ENCODE results near the gene LHPP.

The LHPP gene

GRCh38 chr10:124624006-124624405, 162.4 kb downstream of the LHPP start:
- Histone ChIP-seq H3K4me1 (ENCODE audit: control insufficient read depth, insufficient read depth, low read length) (no peaks in the 10 kb centered on the region; the same call in 1 of the 2 replicates), H3K27ac (ENCODE audit: extremely low read depth, low read depth, low read length) (no peak overlapping the region), H3K36me3 (ENCODE audit: control insufficient read depth in 2 of 2, insufficient read depth in 1 of 2, low read length in 2 of 2) (no peaks in the 10 kb centered on the region), H3K4me3 (ENCODE audit: low read depth, low read length) (no peak overlapping the region), H3K9me3 (ENCODE audit: control insufficient read depth, insufficient read depth, low read depth, low read length) (no peaks in the 10 kb centered on the region)
- ChIA-PET CTCF (interaction anchor here (0.9 kb wide), 1 partner anchor 118 kb away, joined by 3 read pairs; no protein-coding TSS in a partner anchor), POLR2A (no interaction called here)
- TF ChIP-seq ZNF221 (tag by site-specific recombination; IDR thresholded peaks at IDR 0.05; ENCODE audit: borderline replicate concordance) (no peak), ZNF664 (tag by site-specific recombination; IDR thresholded peaks at IDR 0.05) (no peak), ZNF548 (tag by site-specific recombination; IDR thresholded peaks at IDR 0.05) (no peak), ZNF341 (tag by site-specific recombination; IDR thresholded peaks at IDR 0.05; ENCODE audit: low read depth) (no peak), HOXC10 (CRISPR knock-in tag; IDR thresholded peaks at IDR 0.05) (no peak), ZEB2 (tag by site-specific recombination; IDR thresholded peaks at IDR 0.05) (no peak), ZNF600 (tag by site-specific recombination; IDR thresholded peaks at IDR 0.05) (no peak), WT1 (tag by site-specific recombination; IDR thresholded peaks at IDR 0.05) (no peak), SP3 (tag by site-specific recombination; IDR thresholded peaks at IDR 0.05) (no peak), ZNF747 (tag by site-specific recombination; IDR thresholded peaks at IDR 0.05) (no peak), ZBTB7A (tag by site-specific recombination; IDR thresholded peaks at IDR 0.05; ENCODE audit: low read depth) (no peak), TRIM28 (IDR thresholded peaks at IDR 0.05; ENCODE audit: borderline replicate concordance, low read length) (no peak), ZNF114 (tag by site-specific recombination; IDR thresholded peaks at IDR 0.05) (no peak), ZNF544 (tag by site-specific recombination; IDR thresholded peaks at IDR 0.05) (no peak), KLF16 (tag by site-specific recombination; IDR thresholded peaks at IDR 0.05) (no peak)
- TF ChIP-seq, protein P1, sequence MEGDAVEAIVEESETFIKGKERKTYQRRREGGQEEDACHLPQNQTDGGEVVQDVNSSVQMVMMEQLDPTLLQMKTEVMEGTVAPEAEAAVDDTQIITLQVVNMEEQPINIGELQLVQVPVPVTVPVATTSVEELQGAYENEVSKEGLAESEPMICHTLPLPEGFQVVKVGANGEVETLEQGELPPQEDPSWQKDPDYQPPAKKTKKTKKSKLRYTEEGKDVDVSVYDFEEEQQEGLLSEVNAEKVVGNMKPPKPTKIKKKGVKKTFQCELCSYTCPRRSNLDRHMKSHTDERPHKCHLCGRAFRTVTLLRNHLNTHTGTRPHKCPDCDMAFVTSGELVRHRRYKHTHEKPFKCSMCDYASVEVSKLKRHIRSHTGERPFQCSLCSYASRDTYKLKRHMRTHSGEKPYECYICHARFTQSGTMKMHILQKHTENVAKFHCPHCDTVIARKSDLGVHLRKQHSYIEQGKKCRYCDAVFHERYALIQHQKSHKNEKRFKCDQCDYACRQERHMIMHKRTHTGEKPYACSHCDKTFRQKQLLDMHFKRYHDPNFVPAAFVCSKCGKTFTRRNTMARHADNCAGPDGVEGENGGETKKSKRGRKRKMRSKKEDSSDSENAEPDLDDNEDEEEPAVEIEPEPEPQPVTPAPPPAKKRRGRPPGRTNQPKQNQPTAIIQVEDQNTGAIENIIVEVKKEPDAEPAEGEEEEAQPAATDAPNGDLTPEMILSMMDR (tag by site-specific recombination; IDR thresholded peaks at IDR 0.05), result no peak

- no peaks in the 10 kb centered on the region; the same call in 1 of the 2 replicates for H3K4me1 ChIP-seq (ENCODE audit: control insufficient read depth, insufficient read depth, low read length)
- no peak overlapping the region for H3K4me3 ChIP-seq (ENCODE audit: low read depth, low read length)
- no peak overlapping the region for H3K27ac ChIP-seq (ENCODE audit: extremely low read depth, low read depth, low read length)
- no peaks in the 10 kb centered on the region for H3K36me3 ChIP-seq (ENCODE audit: control insufficient read depth in 2 of 2, insufficient read depth in 1 of 2, low read length in 2 of 2)
- no peak for TF ChIP-seq ZNF26 (tag by site-specific recombination; IDR thresholded peaks at IDR 0.05)
- TF ChIP-seq, protein P2, sequence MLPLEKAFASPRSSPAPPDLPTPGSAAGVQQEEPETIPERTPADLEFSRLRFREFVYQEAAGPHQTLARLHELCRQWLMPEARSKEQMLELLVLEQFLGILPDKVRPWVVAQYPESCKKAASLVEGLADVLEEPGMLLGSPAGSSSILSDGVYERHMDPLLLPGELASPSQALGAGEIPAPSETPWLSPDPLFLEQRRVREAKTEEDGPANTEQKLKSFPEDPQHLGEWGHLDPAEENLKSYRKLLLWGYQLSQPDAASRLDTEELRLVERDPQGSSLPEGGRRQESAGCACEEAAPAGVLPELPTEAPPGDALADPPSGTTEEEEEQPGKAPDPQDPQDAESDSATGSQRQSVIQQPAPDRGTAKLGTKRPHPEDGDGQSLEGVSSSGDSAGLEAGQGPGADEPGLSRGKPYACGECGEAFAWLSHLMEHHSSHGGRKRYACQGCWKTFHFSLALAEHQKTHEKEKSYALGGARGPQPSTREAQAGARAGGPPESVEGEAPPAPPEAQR (tag by site-specific recombination; IDR thresholded peaks at IDR 0.05), result no peak
- no peak for TF ChIP-seq ZNF140 (tag by site-specific recombination; IDR thresholded peaks at IDR 0.05)
- no peak for TF ChIP-seq ZNF366 (tag by site-specific recombination; conservative IDR thresholded peaks at IDR 0.05)
- TF ChIP-seq ZSCAN16 (tag by site-specific recombination; IDR thresholded peaks at IDR 0.05), result no peak
- no peak for TF ChIP-seq ZNF19 (tag by site-specific recombination; IDR thresholded peaks at IDR 0.05; ENCODE audit: low read depth)
- no peak for TF ChIP-seq MZF1 (tag by site-specific recombination; IDR thresholded peaks at IDR 0.05; ENCODE audit: borderline replicate concordance)
- no peak for TF ChIP-seq ZNF843 (tag by site-specific recombination; IDR thresholded peaks at IDR 0.05)
- TF ChIP-seq ZSCAN23 (tag by site-specific recombination; IDR thresholded peaks at IDR 0.05), result no peak
- TF ChIP-seq ZNF677 (tag by site-specific recombination; IDR thresholded peaks at IDR 0.05), result no peak
- no peak for TF ChIP-seq ZNF132 (tag by site-specific recombination; IDR thresholded peaks at IDR 0.05; ENCODE audit: borderline replicate concordance)
- TF ChIP-seq ZNF670 (tag by site-specific recombination; IDR thresholded peaks at IDR 0.05; ENCODE audit: low read depth), result no peak
- TF ChIP-seq ZIC2 (tag by site-specific recombination; IDR thresholded peaks at IDR 0.05), result no peak
- TF ChIP-seq ZNF544 (tag by site-specific recombination; IDR thresholded peaks at IDR 0.05), result no peak
- TF ChIP-seq ZFHX2 (tag by site-specific recombination; conservative IDR thresholded peaks at IDR 0.05), result no peak
- ChIA-PET POLR2A (no interaction called here), CTCF (interaction anchor here (0.9 kb wide), 1 partner anchor 117 kb away, joined by 3 read pairs; no protein-coding TSS in a partner anchor)
- H3K9me3 ChIP-seq (ENCODE audit: control insufficient read depth, insufficient read depth, low read depth, low read length), result no peaks in the 10 kb centered on the region
Measured at GRCh38 chr10:124624466-124624865, 162.8 kb downstream of the LHPP start.
